GM21717 (cell line): ENCODE measurements around the gene GABRA5.
"Not testable (repeated sequence)": the region's sequence is repeated elsewhere in the genome, so short reads cannot be mapped to it uniquely, and the experiment has no call there.

Source experiments
- ATAC-seq: cut with Tn5 transposase; IDR thresholded peaks from one replicate; pipeline ENCODE4 v1.9.1; 2021; ENCODE audit warnings: mild to moderate bottlenecking, moderate library complexity; ENCODE audit not compliant: unreplicated experiment

Gene GABRA5

DNA sequence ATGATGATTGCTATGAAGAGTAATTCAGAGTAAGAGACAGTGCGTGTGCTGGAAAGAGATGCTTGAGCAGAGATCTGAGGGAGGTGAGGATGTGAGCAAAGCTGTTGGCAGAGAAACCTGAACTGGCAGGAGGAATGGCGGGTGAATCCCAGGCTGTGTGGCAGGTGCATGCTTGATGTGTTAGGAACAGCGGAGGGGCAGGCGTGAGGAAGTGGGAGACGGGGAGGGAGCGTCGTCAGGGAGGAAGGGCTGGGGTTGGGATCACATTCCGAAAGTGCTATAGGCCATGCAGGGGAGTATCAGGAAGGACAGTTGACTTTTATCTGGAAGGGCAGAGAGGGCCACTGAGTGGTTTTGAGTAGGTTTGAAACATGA lies 8.6 kb downstream of the GABRA5 start:
- ATAC-seq = no peak

GRCh38 chr15:26877831-26878230 lies 11.0 kb downstream of the GABRA5 start:
- no peak for ATAC-seq

- no peak for ATAC-seq
Measured at GRCh38 chr15:26879706-26880105, 12.8 kb downstream of the GABRA5 start.

DNA sequence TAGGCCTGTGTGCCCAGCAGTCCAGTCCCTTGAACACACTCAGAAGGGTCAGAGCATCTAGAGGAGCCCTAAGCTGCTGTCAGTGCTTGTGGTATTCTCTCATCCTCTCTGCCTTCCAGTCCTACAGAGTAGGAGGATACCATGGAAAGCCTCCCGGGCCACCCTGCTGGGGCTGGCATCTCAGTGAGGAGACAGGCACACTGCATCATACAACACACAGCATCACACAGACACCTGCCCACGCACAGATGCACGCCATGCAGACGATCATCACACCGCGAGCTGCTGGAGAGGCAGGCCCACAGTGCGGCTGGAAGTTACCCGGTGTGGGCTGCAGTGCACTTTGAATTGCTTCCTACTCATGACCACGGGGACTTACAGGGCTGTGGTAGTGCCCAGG lies 15.2 kb downstream of the GABRA5 start:
- no peak for ATAC-seq

DNA sequence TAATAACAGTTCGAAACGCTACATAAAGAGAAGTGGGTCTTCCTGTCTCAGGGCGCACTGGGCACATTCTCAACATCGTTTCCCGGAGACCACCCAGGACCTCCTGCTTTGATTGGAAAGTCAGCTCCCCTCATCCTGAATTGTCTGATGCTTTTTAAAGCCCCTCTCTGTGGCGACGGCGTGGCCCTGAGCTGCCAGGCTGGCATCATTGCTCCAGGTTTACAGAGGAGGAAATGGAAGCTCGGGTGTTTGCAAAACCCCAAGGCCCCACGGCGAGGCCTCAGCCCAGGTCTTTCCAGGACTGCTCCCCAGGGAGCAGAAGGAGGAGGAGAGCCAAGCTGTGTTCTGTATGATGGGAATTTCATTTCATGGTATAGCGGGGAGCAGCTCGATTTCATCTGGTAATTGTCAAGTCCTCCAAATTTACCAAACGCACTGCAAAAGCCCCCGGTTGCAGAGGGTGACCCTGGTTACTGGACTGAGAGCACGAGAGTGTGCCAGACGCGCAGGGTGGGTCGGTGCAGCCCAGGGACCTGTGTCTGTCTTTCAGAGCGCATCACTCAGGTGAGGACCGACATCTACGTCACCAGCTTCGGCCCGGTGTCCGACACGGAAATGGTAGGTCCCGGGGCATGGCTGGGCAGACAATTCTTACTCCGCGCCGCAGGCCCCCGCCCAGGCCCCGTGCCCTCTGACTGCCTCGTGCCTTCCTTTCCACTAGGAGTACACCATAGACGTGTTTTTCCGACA lies 15.9 kb downstream of the GABRA5 start:
- no peak for ATAC-seq

- ATAC-seq = no peak
Measured at GRCh38 chr15:26883466-26883865, 16.6 kb downstream of the GABRA5 start.

- no peak for ATAC-seq
Measured at GRCh38 chr15:26886566-26886965, 19.7 kb downstream of the GABRA5 start.

- ATAC-seq = no peak
Measured at GRCh38 chr15:26887926-26888666, 21.2 kb downstream of the GABRA5 start.

DNA sequence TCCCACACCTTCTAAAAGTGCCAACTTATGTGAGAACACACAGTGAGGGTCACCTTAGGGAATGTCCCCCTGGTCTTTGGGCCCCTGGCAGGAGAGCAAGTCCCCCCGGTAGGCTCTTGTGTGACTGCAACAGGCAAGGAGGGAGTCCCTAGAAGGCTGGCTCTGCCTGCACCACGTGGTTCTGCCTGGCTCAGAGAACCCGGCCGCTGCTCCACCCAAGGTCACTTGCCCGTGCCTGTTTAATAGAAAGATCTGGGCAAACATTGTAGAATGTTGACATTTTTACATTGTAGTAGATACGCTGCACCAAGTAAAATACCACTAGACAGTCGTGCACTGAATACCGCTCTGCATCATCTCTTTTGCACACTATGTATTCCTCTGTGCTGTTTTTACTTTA lies 21.9 kb downstream of the GABRA5 start:
- ATAC-seq = no peak

GRCh38 chr15:26889298-26889898 lies 22.5 kb downstream of the GABRA5 start:
- ATAC-seq = no peak

GRCh38 chr15:26890451-26890850 lies 23.6 kb downstream of the GABRA5 start:
- no peak for ATAC-seq

DNA sequence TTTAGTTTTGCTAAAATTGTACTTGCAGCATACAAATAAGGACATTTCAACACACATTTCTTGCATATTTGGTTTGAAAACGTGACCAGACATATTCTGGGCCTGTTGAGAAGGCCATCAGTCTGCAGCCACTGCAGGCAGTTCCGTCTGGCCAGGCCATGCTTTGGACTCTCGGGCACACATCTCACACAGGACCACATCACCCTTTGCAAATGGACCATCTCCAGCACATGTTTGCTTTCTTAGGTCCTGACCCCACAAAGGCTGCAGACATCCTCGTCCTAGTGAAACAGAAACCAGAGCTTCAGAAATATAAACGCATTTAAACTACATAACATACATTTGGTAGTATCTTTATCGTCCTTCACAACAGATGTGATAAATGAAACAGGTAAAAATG lies 24.1 kb downstream of the GABRA5 start:
- ATAC-seq = no peak

GRCh38 chr15:26891448-26892181 lies 24.8 kb downstream of the GABRA5 start:
- no peak for ATAC-seq

DNA sequence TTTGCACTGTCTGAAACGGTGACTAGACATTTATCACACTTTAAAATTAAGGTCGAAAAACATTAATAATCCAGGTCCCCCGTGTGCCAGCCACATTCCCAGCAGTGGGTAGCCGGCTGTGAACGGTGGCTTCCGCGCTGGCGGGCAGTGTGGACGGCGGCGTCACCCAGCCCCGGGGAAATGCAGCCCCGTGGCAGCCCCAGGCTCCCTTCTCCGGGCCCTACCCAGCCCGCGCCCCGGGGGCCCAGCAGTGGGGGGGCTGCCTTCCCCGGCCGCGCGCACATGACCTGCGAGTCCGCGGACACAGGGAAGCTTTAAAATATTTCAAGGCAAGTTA lies 25.3 kb downstream of the GABRA5 start:
- no peak for ATAC-seq

- no peak for ATAC-seq
Measured at GRCh38 chr15:26892678-26893077, 25.8 kb downstream of the GABRA5 start.

GRCh38 chr15:26893351-26894065 lies 26.6 kb downstream of the GABRA5 start:
- no peak for ATAC-seq

DNA sequence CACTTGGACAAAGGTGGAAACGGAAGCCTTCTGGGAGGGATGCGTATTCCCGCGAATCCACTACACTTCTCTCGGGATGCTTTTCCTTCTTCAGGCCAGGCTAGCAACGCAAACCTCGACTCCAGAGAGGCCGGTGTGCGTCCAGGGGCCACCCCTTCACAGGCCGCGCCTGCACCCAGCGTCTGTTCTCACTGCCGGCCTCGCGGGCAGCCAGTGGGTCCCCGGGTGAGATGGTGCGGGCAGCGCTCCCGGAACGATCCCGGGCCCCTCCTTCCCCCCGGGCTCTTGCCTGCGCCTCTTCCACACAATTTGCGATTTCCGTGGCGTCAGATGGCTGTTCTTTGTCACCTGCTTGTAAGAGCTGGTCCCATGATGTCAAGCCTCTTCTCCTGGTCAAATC lies 27.3 kb downstream of the GABRA5 start:
- no peak for ATAC-seq

- not testable (repeated sequence) for ATAC-seq
Measured at GRCh38 chr15:26895346-26895745, 28.5 kb downstream of the GABRA5 start.

GRCh38 chr15:26899658-26900057 lies 32.8 kb downstream of the GABRA5 start:
- no peak for ATAC-seq

DNA sequence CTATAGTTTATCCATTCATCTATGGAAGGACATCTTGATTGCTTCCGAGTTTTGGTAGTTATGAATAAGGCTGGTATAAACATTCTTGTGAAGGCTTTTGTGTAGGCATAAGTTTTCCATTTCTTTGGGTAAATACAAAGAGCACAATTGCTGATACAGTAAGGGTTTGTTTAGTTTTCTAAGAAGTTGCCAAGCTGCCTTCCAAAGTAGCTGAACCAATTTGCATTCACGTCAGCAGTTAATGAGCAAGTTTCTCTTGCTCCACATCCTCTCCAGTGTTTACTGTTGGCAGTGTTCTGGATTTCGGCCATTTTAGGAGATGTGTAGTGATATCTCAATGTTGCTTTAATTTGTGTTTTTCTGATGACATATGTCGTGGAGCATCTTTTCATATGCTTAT lies 34.2 kb downstream of the GABRA5 start:
- no peak for ATAC-seq

DNA sequence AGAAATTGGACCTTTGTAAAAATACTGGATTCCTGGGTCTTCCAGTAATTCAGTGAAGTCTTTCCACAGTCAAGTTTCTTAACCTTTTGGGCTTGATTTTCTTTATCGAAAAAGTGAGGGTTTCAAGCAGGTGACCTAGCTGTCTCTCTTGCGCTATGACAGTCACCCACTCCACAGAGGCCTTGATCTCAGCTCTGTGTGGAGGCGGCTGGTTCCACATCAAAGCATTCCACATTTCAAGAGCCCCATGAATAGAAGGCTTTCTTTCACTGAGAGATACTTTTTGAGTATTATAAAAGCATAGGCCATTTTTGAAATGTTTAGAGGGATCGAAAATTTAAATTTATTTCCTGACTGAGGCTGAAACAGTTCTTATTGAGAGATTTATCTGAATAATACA lies 43.9 kb downstream of the GABRA5 start:
- no peak for ATAC-seq
